GM19463 (cell line): ENCODE data around the gene NANOG.
"Not testable (repeated sequence)": the region's sequence is repeated elsewhere in the genome, so short reads cannot be mapped to it uniquely, and the experiment has no call there.

Experiments used
- ATAC-seq: cut with Tn5 transposase; IDR thresholded peaks from one replicate; pipeline ENCODE4 v1.9.1; 2021; ENCODE audit warnings: mild to moderate bottlenecking, moderate library complexity; ENCODE audit not compliant: unreplicated experiment

NANOG gene

GRCh38 chr12:7798750-7799308 lies 9.6 kb downstream of the NANOG start:
- not testable (repeated sequence) for ATAC-seq

- ATAC-seq = no peak
Measured at GRCh38 chr12:7801460-7801859, 12.3 kb downstream of the NANOG start.

GRCh38 chr12:7806319-7806718 lies 17.1 kb downstream of the NANOG start:
- not testable (repeated sequence) for ATAC-seq

GRCh38 chr12:7806863-7807487 lies 17.8 kb downstream of the NANOG start:
- ATAC-seq = peak; percentile 51

- ATAC-seq = not testable (repeated sequence)
Measured at GRCh38 chr12:7825754-7826153, 36.6 kb downstream of the NANOG start.

- ATAC-seq = not testable (repeated sequence)
Measured at GRCh38 chr12:7829737-7830136, 40.5 kb downstream of the NANOG start.

- ATAC-seq = peak; percentile 47
Measured at GRCh38 chr12:7832059-7832696, 43.0 kb downstream of the NANOG start.

- not testable (repeated sequence) for ATAC-seq
Measured at GRCh38 chr12:7833201-7833600, 44.0 kb downstream of the NANOG start.

- ATAC-seq = no peak
Measured at GRCh38 chr12:7833831-7834230, 44.6 kb downstream of the NANOG start.

- no peak for ATAC-seq
Measured at GRCh38 chr12:7834701-7835100, 45.5 kb downstream of the NANOG start.

- ATAC-seq = no peak
Measured at GRCh38 chr12:7835116-7835515, 45.9 kb downstream of the NANOG start.

- no peak for ATAC-seq
Measured at GRCh38 chr12:7835766-7836165, 46.6 kb downstream of the NANOG start.

- ATAC-seq = no peak
Measured at GRCh38 chr12:7837366-7837765, 48.2 kb downstream of the NANOG start.

GRCh38 chr12:7839226-7839625 lies 50.0 kb downstream of the NANOG start:
- not testable (repeated sequence) for ATAC-seq

- not testable (repeated sequence) for ATAC-seq
Measured at GRCh38 chr12:7839848-7840247, 50.6 kb downstream of the NANOG start.

GRCh38 chr12:7842444-7842843 lies 53.2 kb downstream of the NANOG start:
- not testable (repeated sequence) for ATAC-seq

GRCh38 chr12:7843149-7843548 lies 53.9 kb downstream of the NANOG start:
- ATAC-seq = not testable (repeated sequence)

- not testable (repeated sequence) for ATAC-seq
Measured at GRCh38 chr12:7843583-7843982, 54.4 kb downstream of the NANOG start.

GRCh38 chr12:7844116-7844515 lies 54.9 kb downstream of the NANOG start:
- no peak for ATAC-seq

- ATAC-seq = not testable (repeated sequence)
Measured at GRCh38 chr12:7847226-7848097, 58.3 kb downstream of the NANOG start.

- not testable (repeated sequence) for ATAC-seq
Measured at GRCh38 chr12:7848098-7848422, 58.9 kb downstream of the NANOG start.
